PC-9 (cell line): ENCODE measurements around the gene REV3L. TPM values are rescaled to one million over a fixed set of nuclear protein-coding genes. Genes with fewer than 3 reads are reported as not detected.

Source experiments
- BruUV-seq: library from RNA; stranded (reverse); fragments of 400-500 nt; replicated peaks from 2 replicates; lab custom pipeline; 2021; lab: Mats Ljungman, UMichigan
- CTCF ChIA-PET: fragments of 300-600 bp; sonication (Branson Sonifier 250); formaldehyde crosslinking; loops from one replicate; lab custom pipeline; 2022; ENCODE audit warnings: antibody characterized with exemption; lab: Charles Lee
- POLR2A ChIA-PET: fragments of 300-600 bp; sonication (Branson Sonifier 250); formaldehyde crosslinking; loops from one replicate; lab custom pipeline; 2022; ENCODE audit warnings: antibody characterized with exemption; ENCODE audit not compliant: unreplicated experiment; lab: Charles Lee
- DNase-seq, 2 experiments: peaks; one replicate each; pipeline versions ENCODE4 v3.0.0 to v3.0.0-alpha.2; 2015 to 2022; ENCODE audit warnings: mixed read lengths in 1 of 2
- H2AFZ ChIP-seq: fragments of 200-600 bp; sonication (generic); 2 replicates; pipeline ENCODE4 v1.8.1; 2017; ENCODE audit warnings: antibody characterized with exemption
- H3F3A ChIP-seq: fragments of 200-600 bp; sonication (generic); 2 replicates; pipeline ENCODE4 v1.8.1; 2017; ENCODE audit warnings: antibody characterized with exemption, mild to moderate bottlenecking, low read depth; ENCODE audit not compliant: insufficient read depth
- H3K27ac ChIP-seq: fragments of 200-600 bp; sonication (generic); 2 replicates; pipeline ENCODE4 v1.6.1; 2016; ENCODE audit warnings: mixed run types
- H3K27me3 ChIP-seq: fragments of 200-600 bp; sonication (generic); 2 replicates; pipeline ENCODE4 v1.6.1; 2016; ENCODE audit warnings: low read depth, mixed run types; ENCODE audit not compliant: insufficient read depth
- H3K36me3 ChIP-seq: fragments of 200-600 bp; sonication (generic); 2 replicates; pipeline ENCODE4 v1.6.1; 2016; ENCODE audit warnings: low read depth, mixed run types
- H3K4me1 ChIP-seq: fragments of 200-600 bp; sonication (generic); replicated peaks from 2 replicates; pipeline ENCODE4 v1.6.1; 2016; ENCODE audit warnings: mixed run types; ENCODE audit not compliant: insufficient read depth
- H3K4me2 ChIP-seq: fragments of 200-600 bp; sonication (generic); 2 replicates; pipeline ENCODE4 v1.6.1; 2017; ENCODE audit warnings: mixed run types
- H3K4me3 ChIP-seq: fragments of 200-600 bp; sonication (generic); 2 replicates; pipeline ENCODE4 v1.6.1; 2016; ENCODE audit warnings: mixed run types
- H3K79me2 ChIP-seq: fragments of 200-600 bp; sonication (generic); 2 replicates; pipeline ENCODE4 v1.6.1; 2017; ENCODE audit warnings: low read depth, mixed run types
- H3K9me2 ChIP-seq: fragments of 200-600 bp; sonication (generic); 2 replicates; pipeline ENCODE4 v1.8.1; 2017; ENCODE audit warnings: mild to moderate bottlenecking; ENCODE audit not compliant: insufficient read depth
- H3K9me3 ChIP-seq: fragments of 200-600 bp; sonication (generic); 2 replicates; pipeline ENCODE4 v1.8.1; 2016; ENCODE audit warnings: low read depth; ENCODE audit not compliant: insufficient read depth
- H4K20me1 ChIP-seq: fragments of 200-600 bp; sonication (generic); 2 replicates; pipeline ENCODE4 v1.8.1; 2017; ENCODE audit not compliant: insufficient read depth
- EZH2 ChIP-seq: fragments of 200-600 bp; sonication (generic); IDR thresholded peaks from 2 replicates; pipeline ENCODE4 v1.8.0; 2017; ENCODE audit warnings: antibody characterized with exemption, low read depth
- intact Hi-C: fragments of 100-400 bp; cut with micrococcal nuclease; formaldehyde crosslinking; loops from one replicate; pipeline ENCODE4 v1.10.0; 2022; ENCODE audit not compliant: unreplicated experiment
- total RNA-seq: library from RNA; stranded (reverse); gene quantifications from 2 replicates; pipeline ENCODE4 v1.2.3, GENCODE V29; 2021
- TF ChIP-seq, protein P1 (sequence below): fragments of 200-600 bp; sonication (generic); conservative IDR thresholded peaks from 2 replicates; pipeline ENCODE4 v1.6.1; 2017; ENCODE audit warnings: mixed run types, antibody characterized with exemption, mild to moderate bottlenecking, moderate library complexity

The REV3L gene
- total RNA-seq, 1 experiment from 2014 or later: 22.9 TPM

DNA sequence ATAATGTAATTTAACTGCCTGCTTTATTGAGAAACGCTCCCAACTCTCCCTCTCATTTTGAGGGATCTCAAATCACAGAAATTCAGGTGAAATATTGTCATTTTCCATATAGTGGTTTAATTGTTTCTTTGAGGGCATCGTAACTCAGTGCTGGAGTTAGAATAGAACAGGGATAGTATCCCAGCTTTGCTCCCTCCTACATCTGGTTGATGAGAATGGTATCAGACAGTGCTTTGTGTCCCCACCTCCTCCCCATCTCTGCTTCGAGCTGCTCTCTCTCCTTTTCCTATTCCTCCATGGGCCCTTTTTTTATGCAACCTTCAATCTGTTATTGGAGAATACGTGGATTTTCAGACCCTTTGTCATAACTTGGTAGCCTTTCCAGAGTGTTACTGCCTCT lies 41.2 kb upstream of the REV3L start:
- Histone ChIP-seq H2AFZ (no peak overlapping the region), H3K4me1 (no peaks in the 10 kb centered on the region), H3K4me2 (no peak overlapping the region), H3F3A (no peaks in the 10 kb centered on the region), H3K27me3 (no peaks in the 10 kb centered on the region), H4K20me1 (no peaks in the 10 kb centered on the region), H3K9me3 (no peaks in the 10 kb centered on the region), H3K79me2 (no peaks in the 10 kb centered on the region), H3K9me2 (no peaks in the 10 kb centered on the region), H3K4me3 (no peak overlapping the region), H3K36me3 (no peaks in the 10 kb centered on the region), H3K27ac (no peak overlapping the region)
- CTCF ChIA-PET: no interaction called here
- DNase-seq: no peak
- intact Hi-C loops: no loop called here
- TF ChIP-seq, protein P1, sequence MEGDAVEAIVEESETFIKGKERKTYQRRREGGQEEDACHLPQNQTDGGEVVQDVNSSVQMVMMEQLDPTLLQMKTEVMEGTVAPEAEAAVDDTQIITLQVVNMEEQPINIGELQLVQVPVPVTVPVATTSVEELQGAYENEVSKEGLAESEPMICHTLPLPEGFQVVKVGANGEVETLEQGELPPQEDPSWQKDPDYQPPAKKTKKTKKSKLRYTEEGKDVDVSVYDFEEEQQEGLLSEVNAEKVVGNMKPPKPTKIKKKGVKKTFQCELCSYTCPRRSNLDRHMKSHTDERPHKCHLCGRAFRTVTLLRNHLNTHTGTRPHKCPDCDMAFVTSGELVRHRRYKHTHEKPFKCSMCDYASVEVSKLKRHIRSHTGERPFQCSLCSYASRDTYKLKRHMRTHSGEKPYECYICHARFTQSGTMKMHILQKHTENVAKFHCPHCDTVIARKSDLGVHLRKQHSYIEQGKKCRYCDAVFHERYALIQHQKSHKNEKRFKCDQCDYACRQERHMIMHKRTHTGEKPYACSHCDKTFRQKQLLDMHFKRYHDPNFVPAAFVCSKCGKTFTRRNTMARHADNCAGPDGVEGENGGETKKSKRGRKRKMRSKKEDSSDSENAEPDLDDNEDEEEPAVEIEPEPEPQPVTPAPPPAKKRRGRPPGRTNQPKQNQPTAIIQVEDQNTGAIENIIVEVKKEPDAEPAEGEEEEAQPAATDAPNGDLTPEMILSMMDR: no peak
- no peak for TF ChIP-seq EZH2
- BruUV-seq: no TSS peak
- POLR2A ChIA-PET: no interaction called here

GRCh38 chr6:111523484-111524167 lies 40.6 kb upstream of the REV3L start:
- ChIA-PET POLR2A (no interaction called here), CTCF (no interaction called here)
- TF ChIP-seq EZH2: no peak
- TF ChIP-seq, protein P1: no peak
- no TSS peak for BruUV-seq
- Histone ChIP-seq H3K9me2 (no peaks in the 10 kb centered on the region), H3K79me2 (no peaks in the 10 kb centered on the region), H4K20me1 (no peaks in the 10 kb centered on the region), H3K36me3 (no peaks in the 10 kb centered on the region), H3K9me3 (no peaks in the 10 kb centered on the region), H3K4me3 (no peak overlapping the region), H2AFZ (no peak overlapping the region), H3K4me2 (no peak overlapping the region), H3K27me3 (no peaks in the 10 kb centered on the region), H3F3A (no peaks in the 10 kb centered on the region), H3K4me1 (no peaks in the 10 kb centered on the region), H3K27ac (no peak overlapping the region)
- no peak for DNase-seq
- intact Hi-C loops: no loop called here

DNA sequence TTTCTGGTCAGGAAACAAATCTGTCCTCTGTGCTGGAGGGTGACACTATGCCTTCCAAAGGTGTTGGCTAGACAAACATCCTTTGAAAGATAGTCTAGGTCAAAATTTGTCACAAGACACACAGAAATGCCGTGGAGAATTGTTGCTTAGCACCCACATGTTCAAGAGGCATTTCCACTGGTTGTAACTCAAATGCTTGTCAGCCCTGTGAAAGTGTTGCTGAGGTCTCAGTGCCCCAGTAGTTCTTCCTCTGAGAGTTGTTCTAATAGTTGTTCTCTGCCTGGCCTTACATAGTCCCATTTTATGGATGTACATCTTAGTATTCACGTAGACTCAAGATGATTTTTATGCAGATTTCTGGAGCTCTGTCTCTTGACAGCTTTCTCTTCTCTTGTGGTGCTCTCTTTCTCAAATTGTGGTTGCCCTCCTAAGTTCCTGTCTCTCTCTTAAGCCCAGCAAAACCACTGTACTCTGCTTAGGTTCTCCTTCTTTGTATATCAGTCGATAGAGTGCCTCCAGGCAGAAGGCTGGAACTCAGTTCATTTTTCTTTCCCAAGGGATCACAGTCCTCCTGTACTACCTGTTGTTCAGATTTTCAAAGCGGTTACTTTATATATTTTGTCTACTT lies 39.5 kb upstream of the REV3L start:
- intact Hi-C loops: no loop called here

More for the DNA sequence above, 39.5 kb upstream of the REV3L start:
- Histone ChIP-seq H3F3A (no peaks in the 10 kb centered on the region), H3K27ac (no peak overlapping the region), H3K9me3 (no peaks in the 10 kb centered on the region), H3K4me3 (no peak overlapping the region), H3K9me2 (no peaks in the 10 kb centered on the region; the same call in 1 of the 2 replicates), H3K36me3 (no peaks in the 10 kb centered on the region), H3K4me2 (no peak overlapping the region), H4K20me1 (no peaks in the 10 kb centered on the region), H2AFZ (no peak overlapping the region), H3K79me2 (no peaks in the 10 kb centered on the region), H3K27me3 (no peaks in the 10 kb centered on the region), H3K4me1 (no peaks in the 10 kb centered on the region)
- DNase-seq: no peak
- ChIA-PET POLR2A (interaction anchor here (0.6 to 0.7 kb wide), 2 partner anchors 30 to 44 kb away, joined by 6 to 10 read pairs; no protein-coding TSS in a partner anchor), CTCF (no interaction called here)
- TF ChIP-seq, protein P1: no peak
- TF ChIP-seq EZH2: no peak
- BruUV-seq: no TSS peak
